ENCODE data around the gene FAM170B. TPM values are rescaled to one million over a fixed set of nuclear protein-coding genes. Genes with fewer than 3 reads are reported as not detected.

The FAM170B gene
- total and polyA plus RNA-seq, 2 of the 4 experiments (the other 2 are of a cell fraction), result not detected

- peak overlapping the region; percentile 12 for H2AFZ ChIP-seq (replicated peaks; ENCODE audit: low read length, poor library complexity)
- peak overlapping the region; percentile 99 for H3K4ac ChIP-seq (ENCODE audit: low read depth, low read length)
- peak overlapping the region; percentile 66 for H3K4me2 ChIP-seq (ENCODE audit: low read depth, low read length)
- H3K4me3 ChIP-seq (ENCODE audit: insufficient read depth, low read depth, low read length), result no peak overlapping the region
- ATAC-seq (ENCODE audit: low read depth), result peak; percentile 49
- H3K27ac ChIP-seq (ENCODE audit: insufficient read depth, low read length), result peak overlapping the region; percentile 89
- peak overlapping the region; percentile 29 to 89; a peak in 2 of 4 replicates for H4K8ac ChIP-seq (ENCODE audit: low read depth in 2 of 2, low read length in 2 of 2)
- peak overlapping the region; percentile 66 for H3K14ac ChIP-seq (replicated peaks; ENCODE audit: low read depth, low read length)
- no peak overlapping the region for H2AK9ac ChIP-seq (replicated peaks; ENCODE audit: low read depth, low read length, poor library complexity)
- H3K9me1 ChIP-seq (ENCODE audit: insufficient read depth, low read length), result peaks cover 31% of the 10 kb centered on the region
- no TSS peak for BruUV-seq (replicated peaks)
- H3K9me3 ChIP-seq (ENCODE audit: control insufficient read depth, insufficient read depth, low read length), result no peaks in the 10 kb centered on the region
- peak overlapping the region; percentile 97; the same call in 1 of the 3 replicates for H2BK15ac ChIP-seq (ENCODE audit: low read depth, low read length)
- H2BK20ac ChIP-seq (ENCODE audit: low read depth, low read length), result peak overlapping the region; percentile 98
- no peaks in the 10 kb centered on the region for H3K36me3 ChIP-seq (ENCODE audit: control insufficient read depth, insufficient read depth, low read length)
- H3K18ac ChIP-seq (ENCODE audit: low read depth, low read length), result peak overlapping the region; percentile 63
- H4K5ac ChIP-seq (ENCODE audit: low read depth, low read length), result peak overlapping the region; percentile 58
- CTCF ChIA-PET, result interaction anchor here (1.2 to 1.4 kb wide), 2 partner anchors 11 to 93 kb away, joined by 3 to 4 read pairs; no protein-coding TSS in a partner anchor
- peak; percentile 99 for DNase-seq
- 0 out of 2 replicates have a peak, but pooled peaks cover 3% of the 10 kb centered on the region for H3K27me3 ChIP-seq (ENCODE audit: control insufficient read depth, insufficient read depth, low read length)
- H3K4me1 ChIP-seq (ENCODE audit: control insufficient read depth, insufficient read depth, low read length), result peaks cover 46% of the 10 kb centered on the region
- no CpG with 5 or more reads among the region's 4 CpGs for WGBS, 2 experiments (ENCODE audit: extremely low coverage in 2 of 2, insufficient read length in 1 of 2)
- peak overlapping the region; percentile 99 for H2BK120ac ChIP-seq (ENCODE audit: low read depth, low read length)
- peaks cover 13% of the 10 kb centered on the region; the same call in 1 of the 2 replicates for H4K20me1 ChIP-seq (ENCODE audit: insufficient read depth, low read length)
- peak overlapping the region; percentile 65 for H2AK5ac ChIP-seq (ENCODE audit: low read depth, low read length)
- peak overlapping the region; percentile 93 for H2BK5ac ChIP-seq (ENCODE audit: low read depth, low read length, poor library complexity, severe bottlenecking)
- TF ChIP-seq ELK1 (IDR thresholded peaks at IDR 0.05; ENCODE audit: borderline replicate concordance, low read depth, low read length) (no peak), FOS (IDR thresholded peaks at IDR 0.05; ENCODE audit: low read depth, low read length) (peak; percentile 99), POLR2A (IDR thresholded peaks at IDR 0.05; ENCODE audit: low read depth, low read length) (no peak), RCOR1 (IDR thresholded peaks at IDR 0.05; ENCODE audit: insufficient replicate concordance, low read length) (no peak), NFE2L2 (IDR thresholded peaks at IDR 0.05; ENCODE audit: low read depth, low read length) (no peak), CHD1 (IDR thresholded peaks at IDR 0.05; ENCODE audit: low read depth, low read length) (no peak), SMC3 (IDR thresholded peaks at IDR 0.05; ENCODE audit: low read depth, low read length) (0 out of 2 replicates have a peak, but pooled peaks have one; percentile 20), CEBPB (IDR thresholded peaks at IDR 0.05; ENCODE audit: low read depth, low read length) (no peak), CTCF (conservative IDR thresholded peaks at IDR 0.05; ENCODE audit: low read depth, low read length) (no peak), USF2 (IDR thresholded peaks at IDR 0.05; ENCODE audit: low read depth, low read length) (no peak), BHLHE40 (IDR thresholded peaks at IDR 0.05; ENCODE audit: low read depth, low read length) (peak; percentile 79), MXI1 (IDR thresholded peaks at IDR 0.05; ENCODE audit: borderline replicate concordance, low read depth, low read length) (no peak), RFX5 (IDR thresholded peaks at IDR 0.05; ENCODE audit: low read depth, low read length) (no peak), RAD21 (IDR thresholded peaks at IDR 0.05; ENCODE audit: low read length) (peak; percentile 25; the same call in 1 of the 2 replicates), MAFK (IDR thresholded peaks at IDR 0.05; ENCODE audit: low read depth, low read length) (peak; percentile 1; the same call in 1 of the 2 replicates), MAZ (IDR thresholded peaks at IDR 0.05; ENCODE audit: borderline replicate concordance, low read depth, low read length) (0 out of 2 replicates have a peak, but pooled peaks have one; percentile 21)
- no peaks in the 10 kb centered on the region for H3K79me1 ChIP-seq (ENCODE audit: low read depth in 1 of 2, low read length in 2 of 2)
- POLR2A ChIA-PET (ENCODE audit: unreplicated experiment), result no interaction called here
- dilution Hi-C loops (cut with HindIII; ENCODE audit: low sequenced_read_pairs, unreplicated experiment), result no loop called here
- peak overlapping the region; percentile 95 for H3K23ac ChIP-seq (ENCODE audit: low read depth, low read length)
- intact Hi-C loops (cut with micrococcal nuclease), result no loop called here
- H3K9ac ChIP-seq (ENCODE audit: low read depth, low read length), result no peak overlapping the region; the same call in 1 of the 2 replicates
- peak overlapping the region; percentile 94 for H4K91ac ChIP-seq (ENCODE audit: insufficient read depth, low read depth, low read length)
- in situ Hi-C loops (cut with MboI; ENCODE audit: low sequenced_read_pairs), result no loop called here
- peak overlapping the region; percentile 57; the same call in 1 of the 2 replicates for H3K56ac ChIP-seq (ENCODE audit: extremely low read depth, insufficient read depth, low read length)
Measured at GRCh38 chr10:49139846-49140195, 6.0 kb upstream of the FAM170B start.

Data from IMR-90 (cell line).